ENCODE data around the gene PWWP2B.

DNA sequence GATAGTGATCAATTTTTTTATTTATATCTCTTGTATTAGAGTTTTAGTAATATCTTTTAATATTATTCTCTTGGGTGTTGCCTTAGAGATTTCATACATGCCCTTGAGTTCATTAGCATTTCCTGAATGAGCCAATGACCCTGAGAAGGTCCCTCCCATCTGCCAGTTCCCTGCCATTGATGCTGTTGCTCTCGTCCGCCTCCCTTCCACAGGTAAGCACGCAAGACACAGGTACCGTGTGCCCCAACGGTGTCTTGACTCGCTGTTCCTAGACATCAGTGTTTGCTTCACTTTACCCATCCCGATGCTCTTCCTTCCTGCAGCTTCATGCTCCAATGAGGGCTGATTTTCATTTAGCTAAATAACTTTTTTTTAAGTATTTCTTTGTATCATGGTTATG, 19.7 kb upstream of the PWWP2B start:
- TF ChIP-seq CTCF (IDR thresholded peaks at IDR 0.05; ENCODE audit: insufficient read depth, low read depth, low read length) (no peak), EZH2 (IDR thresholded peaks at IDR 0.05; ENCODE audit: insufficient read depth, low read length) (no peak)
